ENCODE data around the gene CCDC196. TPM values are rescaled to one million over a fixed set of nuclear protein-coding genes. Genes with fewer than 3 reads are reported as not detected.
A peak's percentile ranks its signal among the peaks of the same experiment; 100 is the strongest.

The CCDC196 gene
- polyA plus RNA-seq, 1 of the 3 experiments (the other 2 are of a cell fraction): not detected

- Histone ChIP-seq H3K36me3 (replicated peaks in 1 of 2; ENCODE audit: control insufficient read depth in 1 of 2, insufficient read depth in 2 of 2, low read length in 1 of 2) (no peaks in the 10 kb centered on the region), H3F3A (replicated peaks; ENCODE audit: insufficient read depth) (no peaks in the 10 kb centered on the region), H3K9me3 (no peaks in the 10 kb centered on the region), H3K4me3 (ENCODE audit: low read depth in 2 of 2, low read length in 1 of 2) (no peak overlapping the region), H2AFZ (ENCODE audit: low read depth) (no peak overlapping the region), H4K20me1 (ENCODE audit: insufficient read depth) (no peaks in the 10 kb centered on the region), H3K79me2 (ENCODE audit: insufficient read depth) (no peaks in the 10 kb centered on the region), H3K27ac (ENCODE audit: low read depth in 2 of 2, low read length in 1 of 2) (no peak overlapping the region; a peak in 1 of 4 replicates), H3K4me2 (no peak overlapping the region), H3K9ac (no peak overlapping the region), H3K27me3 (ENCODE audit: insufficient read depth) (no peaks in the 10 kb centered on the region), H3K9me2 (no peaks in the 10 kb centered on the region), H3K4me1 (ENCODE audit: control insufficient read depth in 1 of 2, insufficient read depth in 2 of 2, low read depth in 1 of 2, low read length in 1 of 2) (peaks cover 0 to 5% of the 10 kb centered on the region in 2 experiments; a peak in 2 of 4 replicates)
- TF ChIP-seq EP300 (IDR thresholded peaks at IDR 0.05; ENCODE audit: borderline replicate concordance in 1 of 2, low read depth in 1 of 2, low read length in 1 of 2) (peak in 1 of 2 experiments; percentile 71; a peak in 1 of 4 replicates), GATA2 (CRISPR knock-in tag; IDR thresholded peaks at IDR 0.05) (peak; percentile 70), RCOR1 (IDR thresholded peaks at IDR 0.05; ENCODE audit: low read length) (no peak), RXRA (IDR thresholded peaks at IDR 0.05; ENCODE audit: borderline replicate concordance, low read depth) (no peak)
- peak; percentile 15 for DNase-seq
- POLR2A ChIA-PET: no interaction called here
- CTCF ChIA-PET: interaction anchor here (3.0 kb wide), 1 partner anchor 16 kb away, joined by 10 read pairs; no protein-coding TSS in a partner anchor
These were observed 7.6 kb downstream of the CCDC196 start for GRCh38 chr14:66493750-66494149.

- Histone ChIP-seq H3K9me3 (no peaks in the 10 kb centered on the region), H3K4me1 (ENCODE audit: control insufficient read depth in 1 of 2, insufficient read depth in 2 of 2, low read depth in 1 of 2, low read length in 1 of 2) (peaks cover 0 to 5% of the 10 kb centered on the region in 2 experiments; a peak in 2 of 4 replicates), H2AFZ (ENCODE audit: low read depth) (peak overlapping the region; percentile 52; the same call in 1 of the 2 replicates), H3K4me2 (no peak overlapping the region), H3K79me2 (ENCODE audit: insufficient read depth) (no peaks in the 10 kb centered on the region), H3K4me3 (ENCODE audit: low read depth in 2 of 2, low read length in 1 of 2) (no peak overlapping the region; a peak in 1 of 4 replicates), H3K27me3 (ENCODE audit: insufficient read depth) (no peaks in the 10 kb centered on the region), H4K20me1 (ENCODE audit: insufficient read depth) (no peaks in the 10 kb centered on the region), H3K9ac (no peak overlapping the region), H3K9me2 (no peaks in the 10 kb centered on the region), H3K27ac (ENCODE audit: low read depth in 2 of 2, low read length in 1 of 2) (no peak overlapping the region), H3K36me3 (replicated peaks in 1 of 2; ENCODE audit: control insufficient read depth in 1 of 2, insufficient read depth in 2 of 2, low read length in 1 of 2) (no peaks in the 10 kb centered on the region), H3F3A (replicated peaks; ENCODE audit: insufficient read depth) (no peaks in the 10 kb centered on the region)
- 7% methylated on average over 4 of the region's 4 CpGs for WGBS (ENCODE audit: low lambda C conversion rate)
- ChIA-PET POLR2A (no interaction called here), CTCF (interaction anchor here (0.6 to 1.5 kb wide), 17 partner anchors 9 to 1209 kb away, joined by 3 to 6 read pairs (median 4); partner anchors contain the start of genes CCDC196 and GPHN)
- DNase-seq: peak; percentile 40
- no peak for TF ChIP-seq MEF2A (IDR thresholded peaks at IDR 0.05; ENCODE audit: borderline replicate concordance, low read depth)
- TF ChIP-seq REST (IDR thresholded peaks at IDR 0.05; ENCODE audit: low read depth, low read length): no peak
- TF ChIP-seq RXRA (IDR thresholded peaks at IDR 0.05; ENCODE audit: borderline replicate concordance, low read depth): no peak
- peak; percentile 88 for TF ChIP-seq CTCF (IDR thresholded peaks at IDR 0.05)
- TF ChIP-seq NFIC (IDR thresholded peaks at IDR 0.05; ENCODE audit: borderline replicate concordance): no peak
- TF ChIP-seq TEAD4 (IDR thresholded peaks at IDR 0.05; ENCODE audit: borderline replicate concordance, insufficient read depth): no peak
- TF ChIP-seq PBX3 (IDR thresholded peaks at IDR 0.05): no peak
- TF ChIP-seq EP300 (IDR thresholded peaks at IDR 0.05; ENCODE audit: borderline replicate concordance in 1 of 2, low read depth in 1 of 2, low read length in 1 of 2): no peak
- TF ChIP-seq SIN3A (IDR thresholded peaks at IDR 0.05; ENCODE audit: borderline replicate concordance, low read depth, low read length): no peak
- TF ChIP-seq FOXJ3 (CRISPR knock-in tag; IDR thresholded peaks at IDR 0.05): no peak
- TF ChIP-seq JUND (IDR thresholded peaks at IDR 0.05): no peak
- TF ChIP-seq ELF1 (IDR thresholded peaks at IDR 0.05): no peak
- no peak for TF ChIP-seq USF1 (IDR thresholded peaks at IDR 0.05; ENCODE audit: borderline replicate concordance, low read depth)
- 0 out of 2 replicates have a peak, but pooled peaks have one; percentile 24 for TF ChIP-seq MXI1 (IDR thresholded peaks at IDR 0.05; ENCODE audit: low read depth, low read length)
- no peak for TF ChIP-seq FOXM1 (IDR thresholded peaks at IDR 0.05; ENCODE audit: low read depth)
- TF ChIP-seq EZH2phosphoT487 (IDR thresholded peaks at IDR 0.05; ENCODE audit: borderline replicate concordance, low read depth): no peak
- no peak for TF ChIP-seq GABPA (IDR thresholded peaks at IDR 0.05; ENCODE audit: low read depth)
These were observed 9.3 kb downstream of the CCDC196 start for GRCh38 chr14:66495218-66496098.
